K562 (cell line): Measurements from ENCODE around the gene NAXD. TPM values are rescaled to one million over a fixed set of nuclear protein-coding genes. Genes with fewer than 3 reads are reported as not detected.

Experiments
- FOSL1 ChIP-seq: fragments of 200-800 bp; sonication (Bioruptor generic); conservative IDR thresholded peaks from 2 replicates; pipeline ENCODE4 v1.6.1; 2016; ENCODE audit warnings: missing genetic modification characterization, missing compliant biosample characterization
- HMGXB4 ChIP-seq: sonication (generic); formaldehyde crosslinking; IDR thresholded peaks from 2 replicates; pipeline ENCODE4 v1.8.1; 2023; ENCODE audit warnings: mild to moderate bottlenecking, missing genetic modification reagents
- KDM1A ChIP-seq, 2 experiments: fragments of 450-650 bp; IDR thresholded peaks; 2 replicates each; pipeline ENCODE4 v1.6.1; 2016; ENCODE audit warnings: mild to moderate bottlenecking in 2 of 2
- MAFG ChIP-seq: fragments of 450-650 bp; conservative IDR thresholded peaks from 2 replicates; pipeline ENCODE4 v1.6.1; 2016; ENCODE audit warnings: missing genetic modification characterization, missing compliant biosample characterization
- MCM5 ChIP-seq: fragments of 450-650 bp; IDR thresholded peaks from 2 replicates; pipeline ENCODE4 v1.6.1; 2016; ENCODE audit warnings: low read depth
- PML ChIP-seq: IDR thresholded peaks from 2 replicates; pipeline ENCODE4 v1.6.1; 2012; ENCODE audit warnings: low read length, inconsistent platforms
- POLR2H ChIP-seq: IDR thresholded peaks from 2 replicates; pipeline ENCODE4 v1.6.1; 2016; ENCODE audit warnings: missing genetic modification characterization, low read depth, mild to moderate bottlenecking, control low read depth, missing compliant biosample characterization, moderate library complexity
- REST ChIP-seq, 2 experiments: fragments of 450-650 bp; formaldehyde crosslinking in 1 of 2; IDR thresholded peaks; 2 replicates each; pipeline versions ENCODE4 v1.4.0 to v1.6.1; 2014 to 2020; ENCODE audit warnings: mild to moderate bottlenecking in 2 of 2, borderline replicate concordance in 1 of 2, low read depth in 1 of 2
- SPI1 ChIP-seq: IDR thresholded peaks from 2 replicates; pipeline ENCODE4 v1.6.1; 2011; ENCODE audit warnings: low read depth, low read length, control low read depth, borderline replicate concordance
- SUPT5H ChIP-seq: fragments of 450-650 bp; IDR thresholded peaks from 2 replicates; pipeline ENCODE4 v1.6.1; 2016
- UBTF ChIP-seq, 2 experiments: IDR thresholded peaks; 2 replicates each; pipeline ENCODE4 v1.6.1; 2012; ENCODE audit warnings: improper control_type of control experiment in 2 of 2, low read depth in 2 of 2, low read length in 2 of 2, borderline replicate concordance in 1 of 2
- ZNF140 ChIP-seq: fragments of 250-450 bp; sonication (Bioruptor Pico); IDR thresholded peaks from 2 replicates; pipeline ENCODE4 v1.8.0; 2021; ENCODE audit warnings: moderate library complexity, mild to moderate bottlenecking, inconsistent platforms
- ZNF511 ChIP-seq: sonication (generic); formaldehyde crosslinking; IDR thresholded peaks from 2 replicates; pipeline ENCODE4 v1.8.0; 2022; ENCODE audit warnings: mild to moderate bottlenecking, missing genetic modification reagents
- ZNF79 ChIP-seq: fragments of 250-450 bp; sonication (Bioruptor Pico); IDR thresholded peaks from 2 replicates; pipeline ENCODE4 v1.4.0; 2020; ENCODE audit warnings: low read depth, mild to moderate bottlenecking, moderate library complexity
- polyA plus RNA-seq, 8 experiments: library from polyadenylated mRNA; depleted of rRNA in 4 of 8; stranded (reverse) in 5 of 8; unstranded in 3 of 8; fragments of >200 nt; fragmentation: Nextera tagmentation in 2 of 8; fragmentation: Illumina TruSeq in 1 of 8; extraction: Ambion mirVana in 2 of 8; extraction: Trizol in 1 of 8; gene quantifications; 2 replicates each; pipeline versions ENCODE4 v1.2.1 to v1.2.3, GENCODE V29; 2011 to 2014; ENCODE audit warnings: inconsistent platforms in 1 of 8, missing spikeins in 1 of 8
- total RNA-seq, 7 experiments: library from RNA; depleted of rRNA in 6 of 7; stranded (reverse); fragments of >200 nt in 6 of 7; fragmentation: Illumina TruSeq in 2 of 7; extraction: Trizol in 2 of 7; gene quantifications; 2 replicates each; pipeline versions ENCODE4 v1.2.1 to v1.2.3, GENCODE V29; 2011 to 2021; ENCODE audit warnings: low replicate concordance in 1 of 7

Gene NAXD
- total and polyA plus RNA-seq, 9 of the 15 experiments (the other 6 are each of a cell fraction or from before 2014, with no cell fraction given), result 0.59 to 20.6 (median 13.0) TPM

- TF ChIP-seq FOSL1 (tag) (peak; percentile 33; the same call in 1 of the 2 replicates), ZNF79 (CRISPR knock-in tag) (no peak), MAFG (tag) (no peak), REST (IDR thresholded peaks at IDR 0.05; ENCODE audit: borderline replicate concordance) (peak; percentile 10; the same call in 1 of the 2 replicates), REST (CRISPR knock-in tag; IDR thresholded peaks at IDR 0.05; ENCODE audit: low read depth) (no peak), PML (0 out of 2 replicates have a peak, but pooled peaks have one; percentile 24), KDM1A (IDR thresholded peaks at IDR 0.05) (peak; percentile 27 to 30; a peak in 1 of 4 replicates), POLR2H (tag) (no peak), ZNF511 (no peak), SPI1 (no peak), HMGXB4 (CRISPR knock-in tag) (no peak), ZNF140 (CRISPR knock-in tag) (no peak), UBTF (IDR thresholded peaks at IDR 0.05; ENCODE audit: borderline replicate concordance in 1 of 2, low read depth in 2 of 2, low read length in 2 of 2) (no peak), MCM5 (no peak), SUPT5H (no peak)
Observed at GRCh38 chr13:110617321-110618072, 2.2 kb downstream of the NAXD start (continued).
